ENCODE measurements around the gene DENND10.

DENND10 gene

GRCh38 chr10:119153661-119154060 is 49.7 kb downstream of the DENND10 start:
- H3K79me2 ChIP-seq (ENCODE audit: insufficient read depth, low read depth) = no peaks in the 10 kb centered on the region
- H3K4me2 ChIP-seq = no peak overlapping the region
- no peaks in the 10 kb centered on the region; the same call in 1 of the 2 replicates for H3K36me3 ChIP-seq (ENCODE audit: insufficient read depth)
- H3K4me1 ChIP-seq (ENCODE audit: low read depth, poor library complexity, severe bottlenecking) = no peaks in the 10 kb centered on the region
- no peaks in the 10 kb centered on the region for H4K20me1 ChIP-seq (ENCODE audit: insufficient read depth)
- no peak overlapping the region for H2AFZ ChIP-seq (ENCODE audit: low read depth)
- no peak for TF ChIP-seq CTCF (conservative IDR thresholded peaks at IDR 0.05; ENCODE audit: low read depth, low read length)
- H3K27me3 ChIP-seq (ENCODE audit: insufficient read depth, low read depth) = no peaks in the 10 kb centered on the region
- H3K9ac ChIP-seq = no peak overlapping the region
- no peak overlapping the region for H3K27ac ChIP-seq
- no peak overlapping the region for H3K4me3 ChIP-seq (IDR thresholded peaks at IDR 0.05; ENCODE audit: insufficient read depth, low read depth, low read length)

- peaks cover 2% of the 10 kb centered on the region; the same call in 1 of the 2 replicates for H3K79me2 ChIP-seq (ENCODE audit: insufficient read depth, low read depth)
- H3K4me3 ChIP-seq (IDR thresholded peaks at IDR 0.05; ENCODE audit: insufficient read depth, low read depth, low read length) = no peak overlapping the region
- H3K4me2 ChIP-seq = no peak overlapping the region
- no peak for TF ChIP-seq CTCF (conservative IDR thresholded peaks at IDR 0.05; ENCODE audit: low read depth, low read length)
- peaks cover 3% of the 10 kb centered on the region for H3K4me1 ChIP-seq (ENCODE audit: low read depth, poor library complexity, severe bottlenecking)
- no peaks in the 10 kb centered on the region for H4K20me1 ChIP-seq (ENCODE audit: insufficient read depth)
- H3K9ac ChIP-seq = no peak overlapping the region
- H2AFZ ChIP-seq (ENCODE audit: low read depth) = no peak overlapping the region
- H3K27ac ChIP-seq = no peak overlapping the region
- no peaks in the 10 kb centered on the region; the same call in 1 of the 2 replicates for H3K36me3 ChIP-seq (ENCODE audit: insufficient read depth)
- H3K27me3 ChIP-seq (ENCODE audit: insufficient read depth, low read depth) = no peaks in the 10 kb centered on the region
These were observed 55.4 kb downstream of the DENND10 start for GRCh38 chr10:119159332-119159731.

- peaks cover 13% of the 10 kb centered on the region for H3K4me1 ChIP-seq (ENCODE audit: low read depth, poor library complexity, severe bottlenecking)
- no peak overlapping the region for H3K4me2 ChIP-seq
- H3K27me3 ChIP-seq (ENCODE audit: insufficient read depth, low read depth) = no peaks in the 10 kb centered on the region
- H3K27ac ChIP-seq = no peak overlapping the region
- H2AFZ ChIP-seq (ENCODE audit: low read depth) = no peak overlapping the region
- H3K4me3 ChIP-seq (IDR thresholded peaks at IDR 0.05; ENCODE audit: insufficient read depth, low read depth, low read length) = no peak overlapping the region
- peaks cover 9% of the 10 kb centered on the region; the same call in 1 of the 2 replicates for H3K79me2 ChIP-seq (ENCODE audit: insufficient read depth, low read depth)
- H3K36me3 ChIP-seq (ENCODE audit: insufficient read depth) = no peaks in the 10 kb centered on the region; the same call in 1 of the 2 replicates
- no peaks in the 10 kb centered on the region for H4K20me1 ChIP-seq (ENCODE audit: insufficient read depth)
- H3K9ac ChIP-seq = no peak overlapping the region
- TF ChIP-seq CTCF (conservative IDR thresholded peaks at IDR 0.05; ENCODE audit: low read depth, low read length) = no peak
These were observed 58.0 kb downstream of the DENND10 start for GRCh38 chr10:119161680-119162451.

- Histone ChIP-seq H3K4me2 (no peak overlapping the region), H3K79me2 (ENCODE audit: insufficient read depth, low read depth) (peaks cover 9% of the 10 kb centered on the region; the same call in 1 of the 2 replicates), H3K36me3 (ENCODE audit: insufficient read depth) (no peaks in the 10 kb centered on the region; the same call in 1 of the 2 replicates), H2AFZ (ENCODE audit: low read depth) (no peak overlapping the region), H3K4me1 (ENCODE audit: low read depth, poor library complexity, severe bottlenecking) (peaks cover 14% of the 10 kb centered on the region), H3K27me3 (ENCODE audit: insufficient read depth, low read depth) (no peaks in the 10 kb centered on the region), H3K9ac (no peak overlapping the region), H4K20me1 (ENCODE audit: insufficient read depth) (no peaks in the 10 kb centered on the region), H3K27ac (no peak overlapping the region), H3K4me3 (IDR thresholded peaks at IDR 0.05; ENCODE audit: insufficient read depth, low read depth, low read length) (no peak overlapping the region)
- no peak for TF ChIP-seq CTCF (conservative IDR thresholded peaks at IDR 0.05; ENCODE audit: low read depth, low read length)
These were observed 58.7 kb downstream of the DENND10 start for GRCh38 chr10:119162452-119163092.
